BJ (cell line): Measurements from ENCODE around the gene PSEN1. TPM values are rescaled to one million over a fixed set of nuclear protein-coding genes. Genes with fewer than 3 reads are reported as not detected.

Source experiments
- CTCF ChIA-PET: fragments of 350-600 bp; formaldehyde crosslinking; extraction: SDS; loops from one replicate; lab custom pipeline; 2021; ENCODE audit warnings: antibody characterized with exemption, inconsistent platforms; lab: Yijun Ruan, JAX
- POLR2A ChIA-PET: fragments of 300-600 bp; sonication (Branson Sonifier 250); formaldehyde crosslinking; extraction: SDS; loops from one replicate; lab custom pipeline; 2021; ENCODE audit warnings: antibody characterized with exemption; lab: Charles Lee
- DNase-seq: peaks from one replicate; pipeline ENCODE4 v3.0.0-alpha.2; 2011; ENCODE audit warnings: low read depth
- H3K27me3 ChIP-seq: 2 replicates; pipeline ENCODE4 v1.6.0; 2011; ENCODE audit warnings: low read length; ENCODE audit not compliant: control insufficient read depth, insufficient read depth
- H3K36me3 ChIP-seq: 2 replicates; pipeline ENCODE4 v1.5.1; 2011; ENCODE audit warnings: low read length; ENCODE audit not compliant: control insufficient read depth, insufficient read depth
- H3K4me3 ChIP-seq: 2 replicates; pipeline ENCODE4 v1.5.1; 2011; ENCODE audit warnings: low read depth, mild to moderate bottlenecking, control low read depth, low read length
- polyA plus RNA-seq: library from polyadenylated mRNA; depleted of rRNA; stranded (reverse); fragments of >200 nt; gene quantifications from 2 replicates; pipeline ENCODE4 v1.2.3, GENCODE V29; 2011
- TF ChIP-seq, protein P1 (sequence below): IDR thresholded peaks from 2 replicates; pipeline ENCODE4 v1.5.1; 2011; ENCODE audit warnings: low read depth, mild to moderate bottlenecking, control low read depth, inconsistent platforms, low read length, moderate library complexity; ENCODE audit not compliant: insufficient read depth

Gene PSEN1
- polyA plus RNA-seq, 1 experiment = 15.8 TPM

GRCh38 chr14:73264080-73264884 is 128.0 kb downstream of the PSEN1 start:
- ChIA-PET POLR2A (no interaction called here), CTCF (interaction anchor here (0.6 to 0.8 kb wide), 2 partner anchors 11 to 214 kb away, joined by 3 to 4 read pairs; no protein-coding TSS in a partner anchor)
- TF ChIP-seq, protein P1, sequence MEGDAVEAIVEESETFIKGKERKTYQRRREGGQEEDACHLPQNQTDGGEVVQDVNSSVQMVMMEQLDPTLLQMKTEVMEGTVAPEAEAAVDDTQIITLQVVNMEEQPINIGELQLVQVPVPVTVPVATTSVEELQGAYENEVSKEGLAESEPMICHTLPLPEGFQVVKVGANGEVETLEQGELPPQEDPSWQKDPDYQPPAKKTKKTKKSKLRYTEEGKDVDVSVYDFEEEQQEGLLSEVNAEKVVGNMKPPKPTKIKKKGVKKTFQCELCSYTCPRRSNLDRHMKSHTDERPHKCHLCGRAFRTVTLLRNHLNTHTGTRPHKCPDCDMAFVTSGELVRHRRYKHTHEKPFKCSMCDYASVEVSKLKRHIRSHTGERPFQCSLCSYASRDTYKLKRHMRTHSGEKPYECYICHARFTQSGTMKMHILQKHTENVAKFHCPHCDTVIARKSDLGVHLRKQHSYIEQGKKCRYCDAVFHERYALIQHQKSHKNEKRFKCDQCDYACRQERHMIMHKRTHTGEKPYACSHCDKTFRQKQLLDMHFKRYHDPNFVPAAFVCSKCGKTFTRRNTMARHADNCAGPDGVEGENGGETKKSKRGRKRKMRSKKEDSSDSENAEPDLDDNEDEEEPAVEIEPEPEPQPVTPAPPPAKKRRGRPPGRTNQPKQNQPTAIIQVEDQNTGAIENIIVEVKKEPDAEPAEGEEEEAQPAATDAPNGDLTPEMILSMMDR = no peak
- DNase-seq = no peak
- no peaks in the 10 kb centered on the region for H3K27me3 ChIP-seq
- H3K4me3 ChIP-seq = no peak overlapping the region
- no peaks in the 10 kb centered on the region for H3K36me3 ChIP-seq

GRCh38 chr14:73264885-73265720 is 128.8 kb downstream of the PSEN1 start:
- TF ChIP-seq, protein P1 = no peak
- no peak for DNase-seq
- H3K36me3 ChIP-seq = no peaks in the 10 kb centered on the region
- ChIA-PET CTCF (interaction anchor here (0.8 to 0.9 kb wide), 2 partner anchors 10 to 13 kb away, joined by 3 read pairs; no protein-coding TSS in a partner anchor), POLR2A (no interaction called here)
- no peaks in the 10 kb centered on the region for H3K27me3 ChIP-seq
- H3K4me3 ChIP-seq = no peak overlapping the region

DNA sequence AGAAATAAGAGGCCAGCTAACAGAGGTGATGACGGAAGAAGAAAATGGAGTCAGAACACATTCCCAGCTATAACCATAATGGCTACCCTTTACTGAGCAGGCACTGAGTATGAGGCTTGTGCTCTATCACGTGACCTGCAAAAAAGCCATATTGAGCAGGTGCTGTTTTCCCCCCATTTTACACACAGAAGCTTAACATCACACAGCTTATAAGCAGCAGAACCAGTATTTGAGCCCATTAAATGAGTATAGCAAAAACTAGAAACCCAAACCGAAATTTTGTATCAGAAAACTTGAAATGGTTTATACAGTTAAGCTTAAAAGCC is 129.4 kb downstream of the PSEN1 start:
- DNase-seq = no peak
- Histone ChIP-seq H3K27me3 (no peaks in the 10 kb centered on the region), H3K36me3 (no peaks in the 10 kb centered on the region), H3K4me3 (no peak overlapping the region)
- CTCF ChIA-PET = interaction anchor here (0.9 kb wide), 1 partner anchor 13 kb away, joined by 3 read pairs; no protein-coding TSS in a partner anchor
- TF ChIP-seq, protein P1 = no peak
- POLR2A ChIA-PET = no interaction called here

- Histone ChIP-seq H3K36me3 (no peaks in the 10 kb centered on the region), H3K4me3 (no peak overlapping the region), H3K27me3 (no peaks in the 10 kb centered on the region)
- DNase-seq = no peak
- POLR2A ChIA-PET = no interaction called here
- CTCF ChIA-PET = interaction anchor here (0.9 to 1.4 kb wide), 3 partner anchors 9 to 14 kb away, joined by 3 to 4 read pairs (median 3); no protein-coding TSS in a partner anchor
- TF ChIP-seq, protein P1 = no peak
Measured at GRCh38 chr14:73266317-73266716, 130.0 kb downstream of the PSEN1 start.

- H3K27me3 ChIP-seq = no peaks in the 10 kb centered on the region
- POLR2A ChIA-PET = no interaction called here
- H3K4me3 ChIP-seq = no peak overlapping the region
- TF ChIP-seq, protein P1 = no peak
- CTCF ChIA-PET = interaction anchor here (1.1 to 1.4 kb wide), 2 partner anchors 8 to 11 kb away, joined by 3 to 4 read pairs; no protein-coding TSS in a partner anchor
- no peak for DNase-seq
- H3K36me3 ChIP-seq = no peaks in the 10 kb centered on the region
Measured at GRCh38 chr14:73267474-73267873, 131.2 kb downstream of the PSEN1 start.
